ENCODE measurements around the gene B3GAT3.
A peak's percentile ranks its signal among the peaks of the same experiment; 100 is the strongest.
"Not testable (repeated sequence)": the region's sequence is repeated elsewhere in the genome, so short reads cannot be mapped to it uniquely, and the experiment has no call there.

The B3GAT3 gene

GRCh38 chr11:62599069-62599696 is 22.6 kb downstream of the B3GAT3 start:
- Mint-ChIP-seq H3K27ac (ENCODE audit: low read depth) (peak overlapping the region; percentile 89), H3K4me1 (peaks cover 61% of the 10 kb centered on the region), H3K9me3 (no peaks in the 10 kb centered on the region), H3K4me3 (peak overlapping the region; percentile 84), H3K36me3 (ENCODE audit: insufficient read depth) (peaks cover 65% of the 10 kb centered on the region), H3K27me3 (no peaks in the 10 kb centered on the region)
- ATAC-seq (replicated peaks; ENCODE audit: extremely low read depth, poor library complexity, severe bottlenecking) (peak; percentile 84), DNase-seq (ENCODE audit: low spot score in 2 of 2) (peak; percentile 86 to 96)

GRCh38 chr11:62595124-62595523 is 26.7 kb downstream of the B3GAT3 start:
- Mint-ChIP-seq H3K9me3 (no peaks in the 10 kb centered on the region), H3K36me3 (ENCODE audit: insufficient read depth) (peaks cover 69% of the 10 kb centered on the region), H3K4me3 (no peak overlapping the region), H3K27me3 (no peaks in the 10 kb centered on the region), H3K27ac (ENCODE audit: low read depth) (no peak overlapping the region), H3K4me1 (peaks cover 68% of the 10 kb centered on the region)
- no peak for ATAC-seq (replicated peaks; ENCODE audit: extremely low read depth, poor library complexity, severe bottlenecking)
- no peak for DNase-seq (ENCODE audit: low spot score in 2 of 2)

- H3K27me3 Mint-ChIP-seq = no peaks in the 10 kb centered on the region
- ATAC-seq (replicated peaks; ENCODE audit: extremely low read depth, poor library complexity, severe bottlenecking) (no peak), DNase-seq (ENCODE audit: low spot score in 2 of 2) (peak; percentile 67 to 68)
- H3K4me1 Mint-ChIP-seq = peaks cover 52% of the 10 kb centered on the region
- H3K36me3 Mint-ChIP-seq (ENCODE audit: insufficient read depth) = peaks cover 63% of the 10 kb centered on the region
- H3K9me3 Mint-ChIP-seq = no peaks in the 10 kb centered on the region
- H3K27ac Mint-ChIP-seq (ENCODE audit: low read depth) = peak overlapping the region; percentile 96
- peak overlapping the region; percentile 63 for H3K4me3 Mint-ChIP-seq
These were observed 28.2 kb downstream of the B3GAT3 start for GRCh38 chr11:62593434-62594044.

GRCh38 chr11:62592989-62593421 is 28.8 kb downstream of the B3GAT3 start:
- no peak for DNase-seq (ENCODE audit: low spot score in 2 of 2)
- H3K27me3 Mint-ChIP-seq = no peaks in the 10 kb centered on the region

GRCh38 chr11:62592146-62592815 is 29.5 kb downstream of the B3GAT3 start:
- Mint-ChIP-seq H3K4me3 (peak overlapping the region; percentile 89), H3K27me3 (no peaks in the 10 kb centered on the region), H3K36me3 (ENCODE audit: insufficient read depth) (peaks cover 53% of the 10 kb centered on the region), H3K4me1 (peaks cover 39% of the 10 kb centered on the region), H3K27ac (ENCODE audit: low read depth) (peak overlapping the region; percentile 96), H3K9me3 (no peaks in the 10 kb centered on the region)
- DNase-seq (ENCODE audit: low spot score in 2 of 2) = no peak
- no peak for ATAC-seq (replicated peaks; ENCODE audit: extremely low read depth, poor library complexity, severe bottlenecking)

More at GRCh38 chr11:62592989-62593421, 28.8 kb downstream of the B3GAT3 start:
- H3K9me3 Mint-ChIP-seq = no peaks in the 10 kb centered on the region
- peak overlapping the region; percentile 96 for H3K27ac Mint-ChIP-seq (ENCODE audit: low read depth)
- no peak for ATAC-seq (replicated peaks; ENCODE audit: extremely low read depth, poor library complexity, severe bottlenecking)
- H3K4me3 Mint-ChIP-seq = peak overlapping the region; percentile 63
- peaks cover 58% of the 10 kb centered on the region for H3K36me3 Mint-ChIP-seq (ENCODE audit: insufficient read depth)
- peaks cover 47% of the 10 kb centered on the region for H3K4me1 Mint-ChIP-seq

GRCh38 chr11:62591448-62592145 is 30.2 kb downstream of the B3GAT3 start, which contains the start of gene TUT1:
TSS of gene TUT1 (minus strand) at chr11:62591523. CDS start at chr11:62591485, 38 bp downstream.
- H3K27me3 Mint-ChIP-seq = no peaks in the 10 kb centered on the region
- peak within 1 kb of the TSS; percentile 91 for H3K27ac Mint-ChIP-seq (ENCODE audit: low read depth)
- ATAC-seq (replicated peaks; ENCODE audit: extremely low read depth, poor library complexity, severe bottlenecking) (peak; percentile 93), DNase-seq (ENCODE audit: low spot score in 2 of 2) (peak; percentile 89 to 98)
- peak within 1 kb of the TSS; percentile 89 for H3K4me3 Mint-ChIP-seq
- peaks cover 46% of the 10 kb centered on the region for H3K36me3 Mint-ChIP-seq (ENCODE audit: insufficient read depth)
- H3K9me3 Mint-ChIP-seq = no peaks in the 10 kb centered on the region
- peaks cover 36% of the 10 kb centered on the region for H3K4me1 Mint-ChIP-seq

GRCh38 chr11:62588966-62589637 is 32.7 kb downstream of the B3GAT3 start:
- H3K27ac Mint-ChIP-seq (ENCODE audit: low read depth) = peak overlapping the region; percentile 19
- H3K36me3 Mint-ChIP-seq (ENCODE audit: insufficient read depth) = peaks cover 40% of the 10 kb centered on the region
- H3K4me3 Mint-ChIP-seq = peak overlapping the region; percentile 89
- DNase-seq (ENCODE audit: low spot score in 2 of 2) (no peak), ATAC-seq (replicated peaks; ENCODE audit: extremely low read depth, poor library complexity, severe bottlenecking) (no peak)
- no peaks in the 10 kb centered on the region for H3K27me3 Mint-ChIP-seq
- peaks cover 28% of the 10 kb centered on the region for H3K4me1 Mint-ChIP-seq
- H3K9me3 Mint-ChIP-seq = no peaks in the 10 kb centered on the region

- ATAC-seq (replicated peaks; ENCODE audit: extremely low read depth, poor library complexity, severe bottlenecking); H3K4me3 Mint-ChIP-seq; DNase-seq (ENCODE audit: low spot score in 2 of 2); H3K27me3 Mint-ChIP-seq; H3K9me3 Mint-ChIP-seq; H3K27ac Mint-ChIP-seq (ENCODE audit: low read depth); H3K4me1 Mint-ChIP-seq: not testable (repeated sequence)
- H3K36me3 Mint-ChIP-seq (ENCODE audit: insufficient read depth) = peaks cover 25% of the 10 kb centered on the region
These were observed 36.4 kb downstream of the B3GAT3 start for GRCh38 chr11:62585356-62585755.

GRCh38 chr11:62581735-62582134 is 40.1 kb downstream of the B3GAT3 start:
- not testable (repeated sequence) for DNase-seq (ENCODE audit: low spot score in 2 of 2); H3K27ac Mint-ChIP-seq (ENCODE audit: low read depth); H3K9me3 Mint-ChIP-seq; H3K4me1 Mint-ChIP-seq; ATAC-seq (replicated peaks; ENCODE audit: extremely low read depth, poor library complexity, severe bottlenecking); H3K27me3 Mint-ChIP-seq; H3K4me3 Mint-ChIP-seq
- H3K36me3 Mint-ChIP-seq (ENCODE audit: insufficient read depth) = peaks cover 31% of the 10 kb centered on the region

- Mint-ChIP-seq H3K27ac (ENCODE audit: low read depth) (no peak overlapping the region), H3K4me3 (no peak overlapping the region), H3K4me1 (no peaks in the 10 kb centered on the region), H3K36me3 (ENCODE audit: insufficient read depth) (peaks cover 30% of the 10 kb centered on the region), H3K9me3 (no peaks in the 10 kb centered on the region), H3K27me3 (no peaks in the 10 kb centered on the region)
- DNase-seq (ENCODE audit: low spot score in 2 of 2) = no peak
- ATAC-seq (replicated peaks; ENCODE audit: extremely low read depth, poor library complexity, severe bottlenecking) = no peak
These were observed 40.6 kb downstream of the B3GAT3 start for GRCh38 chr11:62580959-62581715.

- Mint-ChIP-seq H3K9me3 (no peaks in the 10 kb centered on the region), H3K4me1 (peaks cover 12% of the 10 kb centered on the region), H3K4me3 (no peak overlapping the region), H3K36me3 (ENCODE audit: insufficient read depth) (peaks cover 25% of the 10 kb centered on the region), H3K27me3 (no peaks in the 10 kb centered on the region), H3K27ac (ENCODE audit: low read depth) (no peak overlapping the region)
- ATAC-seq (replicated peaks; ENCODE audit: extremely low read depth, poor library complexity, severe bottlenecking) (no peak), DNase-seq (ENCODE audit: low spot score in 2 of 2) (no peak)
These were observed 42.5 kb downstream of the B3GAT3 start for GRCh38 chr11:62579252-62579651.
